GM21526 (cell line): ENCODE data around the gene AGBL1.
"Not testable (repeated sequence)": the region's sequence is repeated elsewhere in the genome, so short reads cannot be mapped to it uniquely, and the experiment has no call there.

Experiments
- ATAC-seq: cut with Tn5 transposase; IDR thresholded peaks from one replicate; pipeline ENCODE4 v1.9.1; 2021; ENCODE audit warnings: moderate library complexity; ENCODE audit not compliant: unreplicated experiment, low FRiP score

Gene AGBL1

GRCh38 chr15:86383611-86384010 is 303.9 kb downstream of the AGBL1 start:
- no peak for ATAC-seq

- ATAC-seq = no peak
Measured at GRCh38 chr15:86384186-86384585, 304.5 kb downstream of the AGBL1 start.

GRCh38 chr15:86392296-86392695 is 312.6 kb downstream of the AGBL1 start:
- ATAC-seq = no peak

GRCh38 chr15:86392874-86393273 is 313.2 kb downstream of the AGBL1 start:
- no peak for ATAC-seq

GRCh38 chr15:86394866-86395265 is 315.2 kb downstream of the AGBL1 start:
- ATAC-seq = no peak

GRCh38 chr15:86399041-86399954 is 319.6 kb downstream of the AGBL1 start:
- no peak for ATAC-seq

GRCh38 chr15:86403221-86403620 is 323.6 kb downstream of the AGBL1 start:
- ATAC-seq = no peak

GRCh38 chr15:86403914-86404583 is 324.4 kb downstream of the AGBL1 start:
- ATAC-seq = no peak

GRCh38 chr15:86408261-86408660 is 328.6 kb downstream of the AGBL1 start:
- no peak for ATAC-seq

- ATAC-seq = no peak
Measured at GRCh38 chr15:86411916-86412315, 332.2 kb downstream of the AGBL1 start.

GRCh38 chr15:86413191-86413590 is 333.5 kb downstream of the AGBL1 start:
- no peak for ATAC-seq

GRCh38 chr15:86425746-86426145 is 346.1 kb downstream of the AGBL1 start:
- ATAC-seq = no peak

GRCh38 chr15:86432861-86433260 is 353.2 kb downstream of the AGBL1 start:
- ATAC-seq = no peak

- no peak for ATAC-seq
Measured at GRCh38 chr15:86433983-86434382, 354.3 kb downstream of the AGBL1 start.

GRCh38 chr15:86439614-86440013 is 359.9 kb downstream of the AGBL1 start:
- no peak for ATAC-seq

- no peak for ATAC-seq
Measured at GRCh38 chr15:86444527-86444926, 364.9 kb downstream of the AGBL1 start.

GRCh38 chr15:86445579-86446252 is 366.0 kb downstream of the AGBL1 start:
- no peak for ATAC-seq

- ATAC-seq = no peak
Measured at GRCh38 chr15:86446253-86446640, 366.6 kb downstream of the AGBL1 start.

GRCh38 chr15:86465470-86466039 is 385.9 kb downstream of the AGBL1 start:
- ATAC-seq = not testable (repeated sequence)

GRCh38 chr15:86481720-86482119 is 402.0 kb downstream of the AGBL1 start:
- no peak for ATAC-seq

- ATAC-seq = no peak
Measured at GRCh38 chr15:86483936-86484335, 404.3 kb downstream of the AGBL1 start.
